HEK293 (cell line): ENCODE results near the gene AP1B1.
A peak's percentile ranks its signal among the peaks of the same experiment; 100 is the strongest.

Experiments used
- BCL11B ChIP-seq: fragments of 450-650 bp; formaldehyde crosslinking; IDR thresholded peaks from 2 replicates; pipeline ENCODE4 v1.5.1; 2016; ENCODE audit warnings: low read depth, missing biosample characterization, missing genetic modification characterization
- EGR2 ChIP-seq: fragments of 450-650 bp; formaldehyde crosslinking; IDR thresholded peaks from 2 replicates; pipeline ENCODE4 v1.5.1; 2016; ENCODE audit warnings: low read depth, missing biosample characterization, missing genetic modification characterization
- GLIS2 ChIP-seq: fragments of 450-650 bp; formaldehyde crosslinking; IDR thresholded peaks from 2 replicates; pipeline ENCODE4 v1.5.1; 2016; ENCODE audit warnings: missing biosample characterization, missing genetic modification characterization
- HIC1 ChIP-seq: fragments of 450-650 bp; formaldehyde crosslinking; IDR thresholded peaks from 2 replicates; pipeline ENCODE4 v1.5.1; 2016; ENCODE audit warnings: missing biosample characterization, missing genetic modification characterization
- INSM2 ChIP-seq: fragments of 450-650 bp; formaldehyde crosslinking; IDR thresholded peaks from 2 replicates; pipeline ENCODE4 v1.5.1; 2016; ENCODE audit warnings: missing biosample characterization, missing genetic modification characterization
- KLF7 ChIP-seq: fragments of 450-650 bp; formaldehyde crosslinking; IDR thresholded peaks from 2 replicates; pipeline ENCODE4 v1.5.1; 2016; ENCODE audit warnings: missing biosample characterization, missing genetic modification characterization, borderline replicate concordance
- MEIS1 ChIP-seq: sonication (generic); formaldehyde crosslinking; IDR thresholded peaks from 2 replicates; pipeline ENCODE4 v1.8.1; 2022; ENCODE audit warnings: missing genetic modification reagents, mild to moderate bottlenecking, borderline replicate concordance
- MYNN ChIP-seq: fragments of 450-650 bp; formaldehyde crosslinking; IDR thresholded peaks from 2 replicates; pipeline ENCODE4 v1.5.1; 2016; ENCODE audit warnings: missing biosample characterization, missing genetic modification characterization, borderline replicate concordance
- PBX3 ChIP-seq: sonication (generic); formaldehyde crosslinking; IDR thresholded peaks from 2 replicates; pipeline ENCODE4 v1.8.1; 2022; ENCODE audit warnings: mild to moderate bottlenecking, moderate library complexity, missing genetic modification reagents
- REPIN1 ChIP-seq: fragments of 450-650 bp; formaldehyde crosslinking; IDR thresholded peaks from 2 replicates; pipeline ENCODE4 v1.5.1; 2017; ENCODE audit warnings: missing biosample characterization, missing genetic modification characterization, low read depth
- YY1 ChIP-seq: fragments of 450-650 bp; formaldehyde crosslinking; IDR thresholded peaks from 2 replicates; pipeline ENCODE4 v1.5.1; 2018; ENCODE audit warnings: missing biosample characterization, missing genetic modification characterization
- ZBTB20 ChIP-seq: fragments of 450-650 bp; formaldehyde crosslinking; IDR thresholded peaks from 2 replicates; pipeline ENCODE4 v1.5.1; 2016; ENCODE audit warnings: missing biosample characterization, missing genetic modification characterization
- ZNF114 ChIP-seq: fragments of 450-650 bp; formaldehyde crosslinking; IDR thresholded peaks from 2 replicates; pipeline ENCODE4 v1.5.0; 2017; ENCODE audit warnings: missing biosample characterization, missing genetic modification characterization
- ZNF138 ChIP-seq: fragments of 450-650 bp; formaldehyde crosslinking; IDR thresholded peaks from 2 replicates; pipeline ENCODE4 v1.5.1; 2016; ENCODE audit warnings: missing biosample characterization, missing genetic modification characterization, borderline replicate concordance
- ZNF140 ChIP-seq: fragments of 450-650 bp; formaldehyde crosslinking; IDR thresholded peaks from 2 replicates; pipeline ENCODE4 v1.5.1; 2016; ENCODE audit warnings: missing biosample characterization, missing genetic modification characterization
- ZNF280C ChIP-seq: fragments of 450-650 bp; formaldehyde crosslinking; IDR thresholded peaks from 2 replicates; pipeline ENCODE4 v1.5.1; 2016; ENCODE audit warnings: missing biosample characterization, missing genetic modification characterization
- ZNF292 ChIP-seq: fragments of 450-650 bp; formaldehyde crosslinking; IDR thresholded peaks from 2 replicates; pipeline ENCODE4 v1.5.1; 2016; ENCODE audit warnings: low read depth, missing biosample characterization, missing genetic modification characterization, borderline replicate concordance
- ZNF350 ChIP-seq: fragments of 450-650 bp; formaldehyde crosslinking; IDR thresholded peaks from 2 replicates; pipeline ENCODE4 v1.5.0; 2017; ENCODE audit warnings: missing biosample characterization, mild to moderate bottlenecking, missing genetic modification characterization
- ZNF354C ChIP-seq: fragments of 450-650 bp; formaldehyde crosslinking; IDR thresholded peaks from 2 replicates; pipeline ENCODE4 v1.5.1; 2016; ENCODE audit warnings: missing biosample characterization, missing genetic modification characterization, low read depth, borderline replicate concordance
- ZNF394 ChIP-seq: fragments of 450-650 bp; formaldehyde crosslinking; IDR thresholded peaks from 2 replicates; pipeline ENCODE4 v1.5.1; 2016; ENCODE audit warnings: missing biosample characterization, missing genetic modification characterization, mild to moderate bottlenecking, moderate library complexity, borderline replicate concordance
- ZNF398 ChIP-seq: fragments of 450-650 bp; formaldehyde crosslinking; IDR thresholded peaks from 2 replicates; pipeline ENCODE4 v1.5.1; 2017; ENCODE audit warnings: missing biosample characterization, missing genetic modification characterization
- ZNF521 ChIP-seq: fragments of 450-650 bp; formaldehyde crosslinking; IDR thresholded peaks from 2 replicates; pipeline ENCODE4 v1.5.1; 2017; ENCODE audit warnings: missing biosample characterization, mild to moderate bottlenecking, missing genetic modification characterization
- ZNF548 ChIP-seq: fragments of 450-650 bp; formaldehyde crosslinking; IDR thresholded peaks from 2 replicates; pipeline ENCODE4 v1.5.1; 2016; ENCODE audit warnings: missing biosample characterization, missing genetic modification characterization
- ZNF580 ChIP-seq: fragments of 450-650 bp; formaldehyde crosslinking; IDR thresholded peaks from 2 replicates; pipeline ENCODE4 v1.5.1; 2016; ENCODE audit warnings: missing biosample characterization, missing genetic modification characterization
- ZNF623 ChIP-seq: fragments of 450-650 bp; formaldehyde crosslinking; IDR thresholded peaks from 2 replicates; pipeline ENCODE4 v1.5.1; 2016; ENCODE audit warnings: missing biosample characterization, missing genetic modification characterization
- ZNF658 ChIP-seq: fragments of 450-650 bp; formaldehyde crosslinking; IDR thresholded peaks from 2 replicates; pipeline ENCODE4; 2016; ENCODE audit warnings: missing biosample characterization, missing genetic modification characterization
- ZNF704 ChIP-seq: fragments of 450-650 bp; formaldehyde crosslinking; IDR thresholded peaks from 2 replicates; pipeline ENCODE4 v1.5.1; 2016; ENCODE audit warnings: missing biosample characterization, missing genetic modification characterization
- ZNF777 ChIP-seq: fragments of 450-650 bp; formaldehyde crosslinking; IDR thresholded peaks from 2 replicates; pipeline ENCODE4 v1.5.1; 2017; ENCODE audit warnings: missing biosample characterization, missing genetic modification characterization, borderline replicate concordance
- ZNF837 ChIP-seq: fragments of 450-650 bp; formaldehyde crosslinking; IDR thresholded peaks from 2 replicates; pipeline ENCODE4 v1.5.1; 2016; ENCODE audit warnings: missing biosample characterization, missing genetic modification characterization

The AP1B1 gene

GRCh38 chr22:29306175-29306834, 82.1 kb downstream of the AP1B1 start, which contains the start of gene GAS2L1 (continued):
- 0 out of 2 replicates have a peak, but pooled peaks have one; percentile 56 for TF ChIP-seq ZNF777 (tag by site-specific recombination)
- TF ChIP-seq ZNF837 (tag by site-specific recombination): no peak
- peak; percentile 99 for TF ChIP-seq ZBTB20 (tag by site-specific recombination)
- 0 out of 2 replicates have a peak, but pooled peaks have one; percentile 5 for TF ChIP-seq ZNF398 (tag by site-specific recombination)
- no peak for TF ChIP-seq ZNF114
- TF ChIP-seq INSM2 (tag by site-specific recombination): no peak
- peak; percentile 63; the same call in 1 of the 2 replicates for TF ChIP-seq YY1 (tag by site-specific recombination)
- TF ChIP-seq ZNF658: no peak
- TF ChIP-seq ZNF140 (tag by site-specific recombination): no peak
- no peak for TF ChIP-seq EGR2
- TF ChIP-seq ZNF138: no peak
- TF ChIP-seq MYNN (tag by site-specific recombination): no peak
- no peak for TF ChIP-seq ZNF704 (tag by site-specific recombination)
- no peak for TF ChIP-seq REPIN1 (tag by site-specific recombination)
- TF ChIP-seq ZNF521 (tag by site-specific recombination): no peak
- no peak for TF ChIP-seq MEIS1
- no peak for TF ChIP-seq PBX3 (CRISPR knock-in tag)
- no peak; the same call in 1 of the 2 replicates for TF ChIP-seq BCL11B (tag by site-specific recombination)
- peak; percentile 98 for TF ChIP-seq KLF7 (tag by site-specific recombination)
- peak; percentile 92 for TF ChIP-seq HIC1 (tag by site-specific recombination)
- TF ChIP-seq ZNF292 (tag by site-specific recombination): no peak
- no peak for TF ChIP-seq ZNF354C (tag by site-specific recombination)
- TF ChIP-seq ZNF580 (tag by site-specific recombination): no peak
- peak; percentile 93 for TF ChIP-seq GLIS2 (tag by site-specific recombination)
- no peak for TF ChIP-seq ZNF623 (tag by site-specific recombination)
- no peak for TF ChIP-seq ZNF280C
- TF ChIP-seq ZNF394: peak; percentile 61; the same call in 1 of the 2 replicates
- no peak for TF ChIP-seq ZNF548 (tag by site-specific recombination)
- no peak for TF ChIP-seq ZNF350 (tag by site-specific recombination)
